ENCODE measurements around the gene KAT14.

Gene KAT14

DNA sequence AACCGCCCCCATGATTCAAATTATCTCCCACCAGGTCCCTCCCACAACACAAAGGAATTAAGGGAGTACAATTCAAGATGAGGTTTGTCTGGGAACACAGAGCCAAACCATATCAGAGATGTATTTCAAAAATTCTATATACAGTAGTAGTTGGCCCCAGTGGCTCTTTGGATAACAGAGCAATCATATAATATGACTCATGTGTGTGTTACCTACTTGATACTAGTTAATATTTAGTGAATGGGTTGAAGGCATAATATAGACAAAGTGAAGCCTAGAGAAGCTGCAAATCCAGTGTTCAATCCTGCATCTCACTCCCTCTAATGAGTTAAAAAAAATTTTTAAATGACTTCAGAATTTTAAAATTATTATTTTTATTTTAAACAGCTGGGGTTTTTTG, 43.2 kb downstream of the KAT14 start:
- TF ChIP-seq ZFP30 (CRISPR knock-in tag; IDR thresholded peaks at IDR 0.05) (no peak), OSR1 (CRISPR knock-in tag; IDR thresholded peaks at IDR 0.05) (no peak), TCF4 (CRISPR knock-in tag; IDR thresholded peaks at IDR 0.05; ENCODE audit: borderline replicate concordance) (no peak), TOX (CRISPR knock-in tag; IDR thresholded peaks at IDR 0.05; ENCODE audit: borderline replicate concordance) (no peak), GLIS3 (CRISPR knock-in tag; IDR thresholded peaks at IDR 0.05) (no peak), ZFP3 (CRISPR knock-in tag; IDR thresholded peaks at IDR 0.05) (no peak), ZNF565 (CRISPR knock-in tag; conservative IDR thresholded peaks at IDR 0.05; ENCODE audit: low read depth) (no peak), ESRRG (CRISPR knock-in tag; IDR thresholded peaks at IDR 0.05) (no peak), ZNF70 (CRISPR knock-in tag; IDR thresholded peaks at IDR 0.05) (no peak), POU6F1 (CRISPR knock-in tag; IDR thresholded peaks at IDR 0.05; ENCODE audit: borderline replicate concordance, low read depth) (no peak), ZNF8 (CRISPR knock-in tag; IDR thresholded peaks at IDR 0.05) (no peak), BACH2 (CRISPR knock-in tag; IDR thresholded peaks at IDR 0.05; ENCODE audit: borderline replicate concordance) (no peak), ARNTL (CRISPR knock-in tag; IDR thresholded peaks at IDR 0.05; ENCODE audit: borderline replicate concordance, low read depth) (no peak), CSDC2 (CRISPR knock-in tag; IDR thresholded peaks at IDR 0.05) (no peak), ISL1 (CRISPR knock-in tag; IDR thresholded peaks at IDR 0.05) (no peak), PPARA (CRISPR knock-in tag; IDR thresholded peaks at IDR 0.05; ENCODE audit: borderline replicate concordance) (no peak), SNAI2 (CRISPR knock-in tag; IDR thresholded peaks at IDR 0.05) (no peak)
- TF ChIP-seq, protein P1, sequence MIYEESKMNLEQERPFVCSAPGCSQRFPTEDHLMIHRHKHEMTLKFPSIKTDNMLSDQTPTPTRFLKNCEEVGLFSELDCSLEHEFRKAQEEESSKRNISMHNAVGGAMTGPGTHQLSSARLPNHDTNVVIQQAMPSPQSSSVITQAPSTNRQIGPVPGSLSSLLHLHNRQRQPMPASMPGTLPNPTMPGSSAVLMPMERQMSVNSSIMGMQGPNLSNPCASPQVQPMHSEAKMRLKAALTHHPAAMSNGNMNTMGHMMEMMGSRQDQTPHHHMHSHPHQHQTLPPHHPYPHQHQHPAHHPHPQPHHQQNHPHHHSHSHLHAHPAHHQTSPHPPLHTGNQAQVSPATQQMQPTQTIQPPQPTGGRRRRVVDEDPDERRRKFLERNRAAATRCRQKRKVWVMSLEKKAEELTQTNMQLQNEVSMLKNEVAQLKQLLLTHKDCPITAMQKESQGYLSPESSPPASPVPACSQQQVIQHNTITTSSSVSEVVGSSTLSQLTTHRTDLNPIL (CRISPR knock-in tag; IDR thresholded peaks at IDR 0.05; ENCODE audit: low read depth) = no peak
- TF ChIP-seq, protein P2, sequence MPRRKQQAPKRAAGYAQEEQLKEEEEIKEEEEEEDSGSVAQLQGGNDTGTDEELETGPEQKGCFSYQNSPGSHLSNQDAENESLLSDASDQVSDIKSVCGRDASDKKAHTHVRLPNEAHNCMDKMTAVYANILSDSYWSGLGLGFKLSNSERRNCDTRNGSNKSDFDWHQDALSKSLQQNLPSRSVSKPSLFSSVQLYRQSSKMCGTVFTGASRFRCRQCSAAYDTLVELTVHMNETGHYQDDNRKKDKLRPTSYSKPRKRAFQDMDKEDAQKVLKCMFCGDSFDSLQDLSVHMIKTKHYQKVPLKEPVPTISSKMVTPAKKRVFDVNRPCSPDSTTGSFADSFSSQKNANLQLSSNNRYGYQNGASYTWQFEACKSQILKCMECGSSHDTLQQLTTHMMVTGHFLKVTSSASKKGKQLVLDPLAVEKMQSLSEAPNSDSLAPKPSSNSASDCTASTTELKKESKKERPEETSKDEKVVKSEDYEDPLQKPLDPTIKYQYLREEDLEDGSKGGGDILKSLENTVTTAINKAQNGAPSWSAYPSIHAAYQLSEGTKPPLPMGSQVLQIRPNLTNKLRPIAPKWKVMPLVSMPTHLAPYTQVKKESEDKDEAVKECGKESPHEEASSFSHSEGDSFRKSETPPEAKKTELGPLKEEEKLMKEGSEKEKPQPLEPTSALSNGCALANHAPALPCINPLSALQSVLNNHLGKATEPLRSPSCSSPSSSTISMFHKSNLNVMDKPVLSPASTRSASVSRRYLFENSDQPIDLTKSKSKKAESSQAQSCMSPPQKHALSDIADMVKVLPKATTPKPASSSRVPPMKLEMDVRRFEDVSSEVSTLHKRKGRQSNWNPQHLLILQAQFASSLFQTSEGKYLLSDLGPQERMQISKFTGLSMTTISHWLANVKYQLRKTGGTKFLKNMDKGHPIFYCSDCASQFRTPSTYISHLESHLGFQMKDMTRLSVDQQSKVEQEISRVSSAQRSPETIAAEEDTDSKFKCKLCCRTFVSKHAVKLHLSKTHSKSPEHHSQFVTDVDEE (CRISPR knock-in tag; IDR thresholded peaks at IDR 0.05) = no peak
- no peak for ATAC-seq

DNA sequence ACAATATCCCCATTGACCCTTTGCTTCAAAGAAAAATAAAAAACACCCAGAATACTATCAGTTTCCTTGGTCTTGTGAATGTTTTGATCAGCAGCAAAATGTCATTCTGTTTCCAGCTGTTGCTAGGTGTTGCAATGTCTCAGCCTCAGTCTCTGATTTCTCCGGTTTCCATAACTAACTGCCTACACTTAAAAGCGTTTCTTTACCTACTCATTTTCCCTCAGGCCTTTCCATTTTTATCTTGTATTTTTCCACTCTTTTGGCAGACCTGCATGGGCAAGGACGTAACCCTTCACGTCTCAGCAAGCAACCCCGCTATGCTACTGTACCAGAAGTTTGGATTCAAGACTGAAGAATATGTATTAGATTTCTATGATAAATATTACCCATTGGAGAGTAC, 49.4 kb downstream of the KAT14 start:
- ATAC-seq = no peak
- TF ChIP-seq, protein P1 (CRISPR knock-in tag; IDR thresholded peaks at IDR 0.05; ENCODE audit: low read depth) = no peak
- no peak for TF ChIP-seq POU6F1 (CRISPR knock-in tag; IDR thresholded peaks at IDR 0.05; ENCODE audit: borderline replicate concordance, low read depth)
- no peak for TF ChIP-seq ISL1 (CRISPR knock-in tag; IDR thresholded peaks at IDR 0.05)
- TF ChIP-seq GLIS3 (CRISPR knock-in tag; IDR thresholded peaks at IDR 0.05) = no peak
- TF ChIP-seq TCF4 (CRISPR knock-in tag; IDR thresholded peaks at IDR 0.05; ENCODE audit: borderline replicate concordance) = no peak
- TF ChIP-seq, protein P3, sequence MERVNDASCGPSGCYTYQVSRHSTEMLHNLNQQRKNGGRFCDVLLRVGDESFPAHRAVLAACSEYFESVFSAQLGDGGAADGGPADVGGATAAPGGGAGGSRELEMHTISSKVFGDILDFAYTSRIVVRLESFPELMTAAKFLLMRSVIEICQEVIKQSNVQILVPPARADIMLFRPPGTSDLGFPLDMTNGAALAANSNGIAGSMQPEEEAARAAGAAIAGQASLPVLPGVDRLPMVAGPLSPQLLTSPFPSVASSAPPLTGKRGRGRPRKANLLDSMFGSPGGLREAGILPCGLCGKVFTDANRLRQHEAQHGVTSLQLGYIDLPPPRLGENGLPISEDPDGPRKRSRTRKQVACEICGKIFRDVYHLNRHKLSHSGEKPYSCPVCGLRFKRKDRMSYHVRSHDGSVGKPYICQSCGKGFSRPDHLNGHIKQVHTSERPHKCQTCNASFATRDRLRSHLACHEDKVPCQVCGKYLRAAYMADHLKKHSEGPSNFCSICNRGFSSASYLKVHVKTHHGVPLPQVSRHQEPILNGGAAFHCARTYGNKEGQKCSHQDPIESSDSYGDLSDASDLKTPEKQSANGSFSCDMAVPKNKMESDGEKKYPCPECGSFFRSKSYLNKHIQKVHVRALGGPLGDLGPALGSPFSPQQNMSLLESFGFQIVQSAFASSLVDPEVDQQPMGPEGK (CRISPR knock-in tag; IDR thresholded peaks at IDR 0.05; ENCODE audit: borderline replicate concordance) = no peak
- TF ChIP-seq ZNF8 (CRISPR knock-in tag; IDR thresholded peaks at IDR 0.05) = no peak
- TF ChIP-seq ZNF70 (CRISPR knock-in tag; IDR thresholded peaks at IDR 0.05) = no peak
- no peak for TF ChIP-seq ZC3H10 (CRISPR knock-in tag; IDR thresholded peaks at IDR 0.05)
